ENCODE results near the gene MC4R. TPM values are rescaled to one million over a fixed set of nuclear protein-coding genes. Genes with fewer than 3 reads are reported as not detected.

Gene MC4R
- total and polyA plus RNA-seq, 10 of the 15 experiments (the other 5 are each of a cell fraction or from before 2014, with no cell fraction given) = not detected

DNA sequence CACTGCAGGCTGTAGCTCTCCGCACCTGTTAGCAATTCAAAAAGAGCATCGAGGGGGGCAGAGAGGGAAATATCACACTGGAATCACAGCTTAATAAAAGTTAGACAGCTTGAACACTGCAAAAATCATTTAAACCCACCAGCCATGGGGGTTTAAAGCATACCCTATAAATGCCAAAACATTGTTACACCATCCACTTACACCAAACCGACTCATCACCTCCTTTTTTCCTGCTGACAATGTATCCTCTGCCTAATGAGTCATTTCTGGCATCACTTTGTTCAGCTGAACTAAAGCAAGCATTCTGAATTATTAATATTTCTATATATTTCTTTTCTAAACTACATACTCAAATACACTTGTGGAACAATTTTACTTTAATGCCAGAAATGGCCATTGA lies 21.6 kb downstream of the MC4R start:
- H3K9me3 ChIP-seq (replicated peaks; ENCODE audit: control insufficient read depth, insufficient read depth, low read length) = no peaks in the 10 kb centered on the region
- H4K20me1 ChIP-seq (ENCODE audit: control insufficient read depth, insufficient read depth) = no peaks in the 10 kb centered on the region
- H3K36me3 ChIP-seq (ENCODE audit: control insufficient read depth in 2 of 2, insufficient read depth in 2 of 2, low read length in 1 of 2) = no peaks in the 10 kb centered on the region
- CTCF ChIA-PET = no interaction called here
- WGBS (ENCODE audit: insufficient coverage, insufficient replicate concordance, low lambda C conversion rate, missing lambda C conversion rate) = 0% methylated on average over 3 of the region's 3 CpGs
- H3K4me2 ChIP-seq (ENCODE audit: control insufficient read depth, insufficient read depth) = no peak overlapping the region
- no peaks in the 10 kb centered on the region for H3K79me2 ChIP-seq (ENCODE audit: control insufficient read depth, insufficient read depth, low read length)
- H2AFZ ChIP-seq (ENCODE audit: control insufficient read depth, low read depth, low read length) = no peak overlapping the region
- no peaks in the 10 kb centered on the region for H3K27me3 ChIP-seq (replicated peaks in 1 of 2; ENCODE audit: control insufficient read depth in 2 of 2, insufficient read depth in 2 of 2, low read length in 1 of 2)
- intact Hi-C loops (cut with micrococcal nuclease; ENCODE audit: unreplicated experiment) (no loop called here), in situ Hi-C loops (cut with MboI) (no loop called here)
- H3K4me1 ChIP-seq (ENCODE audit: control insufficient read depth, insufficient read depth, low read length) = no peaks in the 10 kb centered on the region
- no peak overlapping the region for H3K4me3 ChIP-seq
- no peak overlapping the region for H3K27ac ChIP-seq (ENCODE audit: control insufficient read depth, insufficient read depth)
- ATAC-seq (no peak), FAIRE-seq (no peak), DNase-seq (ENCODE audit: low read depth, low spot score) (no peak)
- no peak overlapping the region for H3K9ac ChIP-seq (ENCODE audit: control insufficient read depth, insufficient read depth, low read length)
- RAD21 ChIA-PET (ENCODE audit: unreplicated experiment) = no interaction called here
- no TSS peak for BruUV-seq (replicated peaks)
- SMC1A ChIA-PET (ENCODE audit: uncharacterized antibody, unreplicated experiment) = interaction anchor here (0.8 kb wide), 1 partner anchor 1251 kb away, joined by 3 read pairs; no protein-coding TSS in a partner anchor
- TF ChIP-seq FOS (IDR thresholded peaks at IDR 0.05; ENCODE audit: borderline replicate concordance, extremely low read depth, insufficient read length) = no peak
- TF ChIP-seq SP1 (IDR thresholded peaks at IDR 0.05; ENCODE audit: low read depth, low read length) = no peak
- TF ChIP-seq BHLHE40 (IDR thresholded peaks at IDR 0.05; ENCODE audit: borderline replicate concordance in 1 of 2, low read depth in 2 of 2, low read length in 1 of 2) = no peak
- no peak for TF ChIP-seq EGR1 (IDR thresholded peaks at IDR 0.05; ENCODE audit: borderline replicate concordance in 1 of 2, low read depth in 2 of 2, low read length in 2 of 2)
- TF ChIP-seq RFX5 (IDR thresholded peaks at IDR 0.05; ENCODE audit: low read depth, low read length) = no peak
- no peak for TF ChIP-seq NBN (IDR thresholded peaks at IDR 0.05)
- TF ChIP-seq GATAD2B (conservative IDR thresholded peaks at IDR 0.05; ENCODE audit: low read depth) = no peak
- no peak for TF ChIP-seq ZNF274 (IDR thresholded peaks at IDR 0.05; ENCODE audit: insufficient read depth, insufficient read length)
- TF ChIP-seq NR2C1 (IDR thresholded peaks at IDR 0.05) = no peak
- no peak for TF ChIP-seq CHD4 (IDR thresholded peaks at IDR 0.05)
- TF ChIP-seq PML (IDR thresholded peaks at IDR 0.05; ENCODE audit: low read length) = no peak
- no peak for TF ChIP-seq HDGF (IDR thresholded peaks at IDR 0.05)
- TF ChIP-seq, protein P1, sequence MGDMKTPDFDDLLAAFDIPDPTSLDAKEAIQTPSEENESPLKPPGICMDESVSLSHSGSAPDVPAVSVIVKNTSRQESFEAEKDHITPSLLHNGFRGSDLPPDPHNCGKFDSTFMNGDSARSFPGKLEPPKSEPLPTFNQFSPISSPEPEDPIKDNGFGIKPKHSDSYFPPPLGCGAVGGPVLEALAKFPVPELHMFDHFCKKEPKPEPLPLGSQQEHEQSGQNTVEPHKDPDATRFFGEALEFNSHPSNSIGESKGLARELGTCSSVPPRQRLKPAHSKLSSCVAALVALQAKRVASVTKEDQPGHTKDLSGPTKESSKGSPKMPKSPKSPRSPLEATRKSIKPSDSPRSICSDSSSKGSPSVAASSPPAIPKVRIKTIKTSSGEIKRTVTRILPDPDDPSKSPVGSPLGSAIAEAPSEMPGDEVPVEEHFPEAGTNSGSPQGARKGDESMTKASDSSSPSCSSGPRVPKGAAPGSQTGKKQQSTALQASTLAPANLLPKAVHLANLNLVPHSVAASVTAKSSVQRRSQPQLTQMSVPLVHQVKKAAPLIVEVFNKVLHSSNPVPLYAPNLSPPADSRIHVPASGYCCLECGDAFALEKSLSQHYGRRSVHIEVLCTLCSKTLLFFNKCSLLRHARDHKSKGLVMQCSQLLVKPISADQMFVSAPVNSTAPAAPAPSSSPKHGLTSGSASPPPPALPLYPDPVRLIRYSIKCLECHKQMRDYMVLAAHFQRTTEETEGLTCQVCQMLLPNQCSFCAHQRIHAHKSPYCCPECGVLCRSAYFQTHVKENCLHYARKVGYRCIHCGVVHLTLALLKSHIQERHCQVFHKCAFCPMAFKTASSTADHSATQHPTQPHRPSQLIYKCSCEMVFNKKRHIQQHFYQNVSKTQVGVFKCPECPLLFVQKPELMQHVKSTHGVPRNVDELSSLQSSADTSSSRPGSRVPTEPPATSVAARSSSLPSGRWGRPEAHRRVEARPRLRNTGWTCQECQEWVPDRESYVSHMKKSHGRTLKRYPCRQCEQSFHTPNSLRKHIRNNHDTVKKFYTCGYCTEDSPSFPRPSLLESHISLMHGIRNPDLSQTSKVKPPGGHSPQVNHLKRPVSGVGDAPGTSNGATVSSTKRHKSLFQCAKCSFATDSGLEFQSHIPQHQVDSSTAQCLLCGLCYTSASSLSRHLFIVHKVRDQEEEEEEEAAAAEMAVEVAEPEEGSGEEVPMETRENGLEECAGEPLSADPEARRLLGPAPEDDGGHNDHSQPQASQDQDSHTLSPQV (IDR thresholded peaks at IDR 0.05) = no peak
- POLR2A ChIA-PET = no interaction called here

All from GM12878 (cell line).